Esophagus muscularis mucosa (tissue), 4 donors: ENCODE measurements around the gene DDR2. TPM values are rescaled to one million over a fixed set of nuclear protein-coding genes. Genes with fewer than 3 reads are reported as not detected.
"Not testable (repeated sequence)": the region's sequence is repeated elsewhere in the genome, so short reads cannot be mapped to it uniquely, and the experiment has no call there.

Source experiments
- DNase-seq: peaks from one replicate; pipeline ENCODE4 v3.0.0-alpha.2; 2017; ENCODE audit errors: extremely low spot score
- H3K27ac ChIP-seq, 4 donors: fragments of 200-600 bp; sonication (generic); replicated peaks in 1 of 4; 1 replicate in 3 of 4; 2 replicates in 1 of 4; pipeline ENCODE4 v1.5.1; 2016 to 2019; ENCODE audit warnings: mild to moderate bottlenecking in 1 of 4
- H3K27me3 ChIP-seq, 4 donors: fragments of 200-600 bp; sonication (generic); one replicate each; pipeline versions ENCODE4 v1.5.1 to v1.6.0; 2016 to 2019
- H3K36me3 ChIP-seq, 4 donors: fragments of 200-600 bp; sonication (generic); one replicate each; pipeline ENCODE4 v1.5.1; 2016 to 2019
- H3K4me1 ChIP-seq, 4 donors: fragments of 200-600 bp; sonication (generic); one replicate each; pipeline ENCODE4 v1.5.1; 2016 to 2019
- H3K4me3 ChIP-seq, 4 donors: fragments of 200-600 bp; sonication (generic); 1 replicate in 2 of 4; 2 replicates in 2 of 4; pipeline ENCODE4 v1.5.1; 2016 to 2019; ENCODE audit warnings: mild to moderate bottlenecking in 4 of 4, moderate library complexity in 1 of 4
- H3K9me3 ChIP-seq, 4 donors: fragments of 200-600 bp; sonication (generic); 1 replicate in 3 of 4; 2 replicates in 1 of 4; pipeline ENCODE4 v1.5.1; 2016 to 2019
- EP300 ChIP-seq: sonication (generic); formaldehyde crosslinking; IDR thresholded peaks from one replicate; pipeline ENCODE4 v1.6.1; 2017; ENCODE audit warnings: antibody characterized with exemption
- POLR2A ChIP-seq: fragments of 450-650 bp; IDR thresholded peaks from one replicate; pipeline ENCODE4 v1.6.1; 2017; ENCODE audit warnings: antibody characterized with exemption, moderate library complexity, mild to moderate bottlenecking, low read depth
- POLR2AphosphoS5 ChIP-seq, 2 donors: sonication (generic); formaldehyde crosslinking; IDR thresholded peaks; one replicate each; pipeline ENCODE4 v1.6.1; 2017; ENCODE audit warnings: antibody characterized with exemption in 2 of 2
- WGBS: methylation state at CpG from one replicate; pipeline ENCODE4 v1.1.5; 2018; 5-methylcytosine and 5-hydroxymethylcytosine counted together
- intact Hi-C: fragments of 100-400 bp; cut with DNase I; formaldehyde crosslinking; loops from one replicate; pipeline ENCODE4 v1.15.1; 2023
- total RNA-seq, 4 donors: library from RNA; depleted of rRNA; stranded (reverse); fragments of >200 nt; gene quantifications; one replicate each; pipeline versions ENCODE4 v1.1.0 to v1.2.1, GENCODE V29; 2016
- TF ChIP-seq, protein P1 (sequence below), 3 experiments: fragments of 200-600 bp in 2 of 3; fragments of 450-650 bp in 1 of 3; sonication (generic) in 2 of 3; IDR thresholded peaks; one replicate each; pipeline ENCODE4 v1.5.1; 2017 to 2019; ENCODE audit warnings: antibody characterized with exemption in 3 of 3, mild to moderate bottlenecking in 2 of 3, moderate library complexity in 1 of 3

Gene DDR2
- 100 to 1,000 TPM; 143 to 194 (median 175) TPM for total RNA-seq

DNA sequence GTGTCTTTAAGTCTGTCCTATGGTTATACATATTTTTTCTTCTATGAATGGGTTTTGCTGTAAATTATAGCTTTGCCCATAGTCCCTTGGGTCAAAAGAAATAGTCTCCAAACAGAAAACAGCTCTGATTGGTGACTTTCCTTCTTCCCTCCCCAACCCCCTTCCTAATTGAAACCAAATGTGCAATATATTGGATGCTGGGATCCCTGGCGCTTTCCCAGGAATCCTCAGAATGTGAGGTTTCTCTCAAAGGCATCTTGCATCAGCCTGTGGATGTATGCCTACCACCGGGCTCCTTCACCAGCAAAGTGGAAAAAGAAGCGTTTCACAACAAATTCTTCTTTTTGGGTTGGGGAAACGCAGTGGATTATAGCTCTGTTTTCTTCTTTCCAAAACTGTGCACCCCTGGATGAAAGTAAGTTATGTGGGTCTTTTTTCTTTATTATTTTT, at the start of gene DDR2:
Gene DDR2, plus strand, starts transcription at position 248 of the 450 bp plus-strand sequence. CDS start 86,600 bp downstream, outside the sequence.
- TF ChIP-seq EP300, result no peak
- TF ChIP-seq POLR2A, result no peak
- peak; percentile 50 to 76 for TF ChIP-seq POLR2AphosphoS5 (IDR thresholded peaks at IDR 0.05)
- TF ChIP-seq, protein P1, sequence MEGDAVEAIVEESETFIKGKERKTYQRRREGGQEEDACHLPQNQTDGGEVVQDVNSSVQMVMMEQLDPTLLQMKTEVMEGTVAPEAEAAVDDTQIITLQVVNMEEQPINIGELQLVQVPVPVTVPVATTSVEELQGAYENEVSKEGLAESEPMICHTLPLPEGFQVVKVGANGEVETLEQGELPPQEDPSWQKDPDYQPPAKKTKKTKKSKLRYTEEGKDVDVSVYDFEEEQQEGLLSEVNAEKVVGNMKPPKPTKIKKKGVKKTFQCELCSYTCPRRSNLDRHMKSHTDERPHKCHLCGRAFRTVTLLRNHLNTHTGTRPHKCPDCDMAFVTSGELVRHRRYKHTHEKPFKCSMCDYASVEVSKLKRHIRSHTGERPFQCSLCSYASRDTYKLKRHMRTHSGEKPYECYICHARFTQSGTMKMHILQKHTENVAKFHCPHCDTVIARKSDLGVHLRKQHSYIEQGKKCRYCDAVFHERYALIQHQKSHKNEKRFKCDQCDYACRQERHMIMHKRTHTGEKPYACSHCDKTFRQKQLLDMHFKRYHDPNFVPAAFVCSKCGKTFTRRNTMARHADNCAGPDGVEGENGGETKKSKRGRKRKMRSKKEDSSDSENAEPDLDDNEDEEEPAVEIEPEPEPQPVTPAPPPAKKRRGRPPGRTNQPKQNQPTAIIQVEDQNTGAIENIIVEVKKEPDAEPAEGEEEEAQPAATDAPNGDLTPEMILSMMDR (IDR thresholded peaks at IDR 0.05), result no peak
- no peak for DNase-seq
- Histone ChIP-seq H3K4me1 (peaks cover 23 to 74% (median 70%) of the 10 kb centered on the region in 4 donors), H3K9me3 (no peaks in the 10 kb centered on the region), H3K4me3 (peak within 1 kb of the TSS; percentile 57 to 69 (median 58)), H3K36me3 (no peaks in the 10 kb centered on the region), H3K27ac (peak within 1 kb of the TSS; percentile 89 to 90 (median 90)), H3K27me3 (no peaks in the 10 kb centered on the region)
- 12% methylated on average over 4 of the region's 4 CpGs for WGBS
- intact Hi-C loops, result loop anchor here (5.0 kb wide), 1 partner anchor 45 kb away; no protein-coding TSS in a partner anchor

DNA sequence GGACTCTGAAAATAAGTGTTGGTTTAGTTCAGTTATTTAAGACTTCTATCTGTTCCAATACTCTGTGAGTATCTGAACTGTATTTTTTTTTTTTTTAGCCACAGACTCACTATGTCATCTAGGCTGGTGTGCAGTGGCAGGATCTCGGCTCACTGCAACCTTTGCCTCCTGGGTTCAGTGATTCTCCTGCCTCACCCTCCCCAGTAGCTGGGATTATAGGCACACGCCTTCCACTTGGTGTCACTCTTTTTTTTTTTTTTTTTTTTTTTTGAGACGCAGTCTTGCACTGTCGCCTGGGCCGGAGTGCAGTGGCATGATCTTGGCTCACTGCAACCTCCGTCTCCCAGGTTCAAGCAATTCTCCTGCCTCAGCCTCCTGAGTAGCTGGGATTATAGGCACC, 49.4 kb upstream of the DDR2 start:
- peaks cover 0 to 28% (median 23%) of the 10 kb centered on the region in 4 donors for H3K4me1 ChIP-seq
- H3K4me3 ChIP-seq, intact Hi-C loops, H3K27ac ChIP-seq, H3K9me3 ChIP-seq, H3K27me3 ChIP-seq, DNase-seq: not testable (repeated sequence)
- WGBS, result 94% methylated on average over 6 of the region's 6 CpGs
- peaks cover 8 to 86% (median 59%) of the 10 kb centered on the region in 4 donors for H3K36me3 ChIP-seq

DNA sequence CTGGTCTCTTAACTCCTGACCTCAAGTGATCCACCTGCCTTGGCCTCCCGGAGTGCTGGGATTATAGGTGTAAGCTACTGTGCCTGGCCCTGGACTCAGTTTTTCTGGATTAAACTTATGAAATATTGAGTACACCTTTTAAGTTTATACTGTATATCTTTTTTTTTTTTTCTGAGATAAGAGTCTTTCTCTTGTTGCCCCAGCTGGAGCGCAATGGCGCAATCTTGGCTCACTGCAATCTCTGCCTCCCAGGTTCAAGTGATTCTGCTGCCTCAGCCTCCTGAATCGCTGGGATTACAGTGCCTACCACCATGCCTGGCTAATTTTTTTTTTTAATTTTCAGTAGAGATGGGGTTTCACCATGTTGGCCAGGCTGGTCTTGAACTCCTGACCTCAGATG, 47.2 kb upstream of the DDR2 start:
- H3K9me3 ChIP-seq, H3K27me3 ChIP-seq, DNase-seq, intact Hi-C loops, H3K4me3 ChIP-seq, H3K27ac ChIP-seq: not testable (repeated sequence)
- Histone ChIP-seq H3K4me1 (peaks cover 0 to 12% (median 8%) of the 10 kb centered on the region in 4 donors), H3K36me3 (peaks cover 10 to 91% (median 69%) of the 10 kb centered on the region in 4 donors)
- WGBS, result 96% methylated on average over 4 of the region's 4 CpGs

DNA sequence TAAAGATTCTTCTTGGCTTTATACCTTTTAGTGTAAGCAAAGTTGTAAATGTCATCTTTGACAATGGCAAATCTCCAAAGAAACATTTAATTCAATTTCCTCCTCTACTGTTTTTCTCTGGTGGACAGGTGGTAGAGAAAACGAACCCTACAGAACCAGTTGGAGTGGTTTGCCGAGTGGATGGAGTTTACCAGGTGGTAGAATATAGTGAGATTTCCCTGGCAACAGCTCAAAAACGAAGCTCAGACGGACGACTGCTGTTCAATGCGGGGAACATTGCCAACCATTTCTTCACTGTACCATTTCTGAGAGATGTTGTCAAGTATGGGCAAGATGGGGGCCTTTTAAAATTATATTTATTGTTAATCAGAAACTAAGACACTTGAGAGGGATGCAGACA, 44.9 kb upstream of the DDR2 start:
- no peak for DNase-seq
- H3K9me3 ChIP-seq, result no peaks in the 10 kb centered on the region
- TF ChIP-seq, protein P1 (IDR thresholded peaks at IDR 0.05), result no peak
- TF ChIP-seq POLR2A, result no peak
- no peak for TF ChIP-seq POLR2AphosphoS5 (IDR thresholded peaks at IDR 0.05)
- TF ChIP-seq EP300, result no peak
- no peak overlapping the region for H3K27ac ChIP-seq
- H3K27me3 ChIP-seq, result no peaks in the 10 kb centered on the region
- intact Hi-C loops, result no loop called here
- H3K36me3 ChIP-seq, result peaks cover 20 to 91% (median 77%) of the 10 kb centered on the region in 4 donors
- WGBS, result 71% methylated on average over 6 of the region's 6 CpGs
- no peak overlapping the region for H3K4me3 ChIP-seq
- H3K4me1 ChIP-seq, result no peaks in the 10 kb centered on the region

DNA sequence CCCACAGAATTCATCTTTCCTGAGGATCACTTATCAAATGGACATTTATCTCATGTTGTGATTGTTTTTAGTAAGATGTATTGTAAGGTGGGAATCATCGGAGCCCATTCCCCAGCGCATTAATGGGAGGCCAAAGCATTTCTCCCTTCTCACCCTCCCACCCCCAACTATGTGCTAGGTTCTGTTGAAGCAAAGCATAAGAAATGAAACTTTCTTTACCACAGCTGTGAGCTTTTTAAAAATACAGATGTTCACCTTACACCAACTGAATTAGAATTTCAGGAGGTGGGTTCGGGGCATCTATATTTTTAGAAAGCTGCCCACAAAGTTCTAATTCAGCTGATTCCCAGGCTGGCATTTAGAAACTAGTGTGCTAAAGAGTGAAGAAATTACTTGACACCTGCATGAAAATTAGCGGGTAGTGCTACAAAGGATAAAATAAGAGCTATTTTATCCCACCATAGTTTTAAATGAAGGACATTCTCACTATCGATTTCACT, 44.5 kb upstream of the DDR2 start:
- Histone ChIP-seq H3K9me3 (no peaks in the 10 kb centered on the region), H3K27ac (no peak overlapping the region), H3K4me1 (no peaks in the 10 kb centered on the region), H3K27me3 (no peaks in the 10 kb centered on the region), H3K4me3 (no peak overlapping the region), H3K36me3 (peaks cover 23 to 91% (median 78%) of the 10 kb centered on the region in 4 donors)
- TF ChIP-seq POLR2A (no peak), POLR2AphosphoS5 (IDR thresholded peaks at IDR 0.05) (no peak), EP300 (no peak)
- TF ChIP-seq, protein P1 (IDR thresholded peaks at IDR 0.05), result no peak
- DNase-seq, result no peak
- intact Hi-C loops, result no loop called here
- 95% methylated on average over 5 of the region's 5 CpGs for WGBS

DNA sequence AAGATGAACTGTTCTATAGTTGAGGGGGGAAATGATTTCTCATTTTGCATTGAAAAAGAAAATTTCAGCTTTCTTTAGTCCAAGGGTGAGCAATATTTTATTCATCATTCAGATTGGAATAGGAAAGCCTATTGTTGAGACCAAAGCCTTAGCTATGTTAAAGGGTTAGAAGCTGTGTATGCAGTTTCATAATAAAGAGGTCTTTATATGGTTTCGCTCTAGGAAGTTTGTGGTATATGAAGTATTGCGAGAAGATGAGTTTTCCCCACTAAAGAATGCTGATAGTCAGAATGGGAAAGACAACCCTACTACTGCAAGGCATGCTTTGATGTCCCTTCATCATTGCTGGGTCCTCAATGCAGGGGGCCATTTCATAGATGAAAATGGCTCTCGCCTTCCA, 42.2 kb upstream of the DDR2 start:
- TF ChIP-seq POLR2AphosphoS5 (IDR thresholded peaks at IDR 0.05) (no peak), POLR2A (no peak), EP300 (no peak)
- TF ChIP-seq, protein P1 (IDR thresholded peaks at IDR 0.05), result no peak
- WGBS, result 91% methylated on average over 3 of the region's 3 CpGs

More for the DNA sequence above, 42.2 kb upstream of the DDR2 start:
- H3K36me3 ChIP-seq, result peaks cover 30 to 88% (median 74%) of the 10 kb centered on the region in 4 donors
- intact Hi-C loops, result no loop called here
- no peak overlapping the region for H3K27ac ChIP-seq
- no peak for DNase-seq
- no peaks in the 10 kb centered on the region for H3K4me1 ChIP-seq
- no peaks in the 10 kb centered on the region for H3K9me3 ChIP-seq
- H3K4me3 ChIP-seq, result no peak overlapping the region
- no peaks in the 10 kb centered on the region for H3K27me3 ChIP-seq
